RWPE2 (cell line): Measurements from ENCODE around the gene SCARB2.

Experiments
- ATAC-seq: fragments of 200-7000 bp; cut with Tn5 transposase; 3 replicates; pipeline ENCODE4 v1.9.1; 2021; ENCODE audit warnings: low read depth
- DNase-seq: peaks from one replicate; pipeline ENCODE4 v3.0.0-alpha.2; 2020; ENCODE audit warnings: low spot score
- H3K27ac ChIP-seq: fragments of 450-650 bp; 2 replicates; pipeline ENCODE4 v1.5.1; 2017; ENCODE audit warnings: mild to moderate bottlenecking; ENCODE audit not compliant: poor library complexity, severe bottlenecking
- H3K27me3 ChIP-seq: fragments of 250-450 bp; sonication (Bioruptor Pico); 2 replicates; pipeline ENCODE4 v1.5.1; 2021; ENCODE audit warnings: mild to moderate bottlenecking, moderate library complexity; ENCODE audit not compliant: insufficient read depth, poor library complexity, severe bottlenecking
- H3K36me3 ChIP-seq: fragments of 250-450 bp; sonication (Bioruptor Pico); 2 replicates; pipeline ENCODE4 v1.5.1; 2020; ENCODE audit warnings: low read depth, mild to moderate bottlenecking, moderate library complexity
- H3K4me1 ChIP-seq: fragments of 250-450 bp; sonication (Bioruptor Pico); 2 replicates; pipeline ENCODE4 v1.5.1; 2021; ENCODE audit warnings: mild to moderate bottlenecking, moderate library complexity; ENCODE audit not compliant: insufficient read depth, poor library complexity, severe bottlenecking
- H3K4me3 ChIP-seq: fragments of 250-450 bp; sonication (Bioruptor Pico); 2 replicates; pipeline ENCODE4 v1.5.1; 2021; ENCODE audit warnings: mild to moderate bottlenecking, moderate library complexity; ENCODE audit not compliant: severe bottlenecking
- H3K9me3 ChIP-seq: fragments of 250-450 bp; sonication (Bioruptor Pico); 2 replicates; pipeline ENCODE4 v1.5.1; 2021; ENCODE audit warnings: mild to moderate bottlenecking, moderate library complexity; ENCODE audit not compliant: severe bottlenecking
- TF ChIP-seq, protein P1 (sequence below): fragments of 450-650 bp; IDR thresholded peaks from one replicate; pipeline ENCODE4 v1.5.1; 2017; ENCODE audit warnings: mild to moderate bottlenecking, moderate library complexity; ENCODE audit not compliant: poor library complexity, severe bottlenecking

SCARB2 gene

DNA sequence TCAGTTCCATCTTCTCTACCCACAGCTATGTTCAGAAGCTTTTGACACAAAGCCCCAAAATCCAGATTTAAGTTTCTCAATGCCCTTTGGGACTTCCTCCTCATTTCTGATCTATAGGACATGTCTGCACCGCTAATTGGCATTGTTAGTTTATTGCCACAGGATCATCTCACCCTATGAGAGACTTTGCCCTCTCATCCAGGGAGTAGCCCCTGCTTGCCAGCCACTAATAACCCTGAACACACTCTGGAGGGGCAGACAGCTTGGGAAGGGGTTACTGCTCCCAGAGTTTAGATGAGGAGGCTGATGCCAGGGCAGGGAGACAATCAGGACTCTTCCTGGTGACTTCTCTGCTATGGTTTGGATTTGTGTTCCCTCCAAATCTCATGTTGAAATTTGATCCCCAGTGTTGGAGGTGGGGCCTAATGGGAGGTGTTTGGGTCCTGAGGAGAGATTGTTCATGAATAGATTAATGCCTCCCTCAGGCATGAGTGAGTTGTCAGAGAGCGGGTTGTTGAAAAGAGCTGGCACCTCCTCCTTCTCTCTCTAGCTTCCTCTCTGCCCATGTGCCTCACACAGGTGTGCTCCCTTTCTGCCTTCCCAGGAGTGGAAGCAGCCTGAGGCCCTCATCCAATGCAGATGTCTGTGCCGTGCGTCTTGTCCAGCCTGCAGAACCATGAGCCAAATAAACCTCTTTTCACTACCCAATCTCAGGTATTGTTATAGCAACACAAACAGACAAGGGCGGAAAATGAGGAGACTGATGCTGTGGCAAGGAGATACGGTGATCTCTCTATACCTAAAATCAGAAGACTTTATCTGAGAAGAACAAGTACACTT lies 3.6 kb upstream of the SCARB2 start:
- no peaks in the 10 kb centered on the region for H3K36me3 ChIP-seq
- peaks cover 28% of the 10 kb centered on the region for H3K4me1 ChIP-seq
- TF ChIP-seq, protein P1, sequence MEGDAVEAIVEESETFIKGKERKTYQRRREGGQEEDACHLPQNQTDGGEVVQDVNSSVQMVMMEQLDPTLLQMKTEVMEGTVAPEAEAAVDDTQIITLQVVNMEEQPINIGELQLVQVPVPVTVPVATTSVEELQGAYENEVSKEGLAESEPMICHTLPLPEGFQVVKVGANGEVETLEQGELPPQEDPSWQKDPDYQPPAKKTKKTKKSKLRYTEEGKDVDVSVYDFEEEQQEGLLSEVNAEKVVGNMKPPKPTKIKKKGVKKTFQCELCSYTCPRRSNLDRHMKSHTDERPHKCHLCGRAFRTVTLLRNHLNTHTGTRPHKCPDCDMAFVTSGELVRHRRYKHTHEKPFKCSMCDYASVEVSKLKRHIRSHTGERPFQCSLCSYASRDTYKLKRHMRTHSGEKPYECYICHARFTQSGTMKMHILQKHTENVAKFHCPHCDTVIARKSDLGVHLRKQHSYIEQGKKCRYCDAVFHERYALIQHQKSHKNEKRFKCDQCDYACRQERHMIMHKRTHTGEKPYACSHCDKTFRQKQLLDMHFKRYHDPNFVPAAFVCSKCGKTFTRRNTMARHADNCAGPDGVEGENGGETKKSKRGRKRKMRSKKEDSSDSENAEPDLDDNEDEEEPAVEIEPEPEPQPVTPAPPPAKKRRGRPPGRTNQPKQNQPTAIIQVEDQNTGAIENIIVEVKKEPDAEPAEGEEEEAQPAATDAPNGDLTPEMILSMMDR: no peak
- no peaks in the 10 kb centered on the region for H3K27me3 ChIP-seq
- DNase-seq (no peak), ATAC-seq (no peak)
- no peak overlapping the region for H3K4me3 ChIP-seq
- H3K9me3 ChIP-seq: no peaks in the 10 kb centered on the region
- H3K27ac ChIP-seq: no peak overlapping the region

DNA sequence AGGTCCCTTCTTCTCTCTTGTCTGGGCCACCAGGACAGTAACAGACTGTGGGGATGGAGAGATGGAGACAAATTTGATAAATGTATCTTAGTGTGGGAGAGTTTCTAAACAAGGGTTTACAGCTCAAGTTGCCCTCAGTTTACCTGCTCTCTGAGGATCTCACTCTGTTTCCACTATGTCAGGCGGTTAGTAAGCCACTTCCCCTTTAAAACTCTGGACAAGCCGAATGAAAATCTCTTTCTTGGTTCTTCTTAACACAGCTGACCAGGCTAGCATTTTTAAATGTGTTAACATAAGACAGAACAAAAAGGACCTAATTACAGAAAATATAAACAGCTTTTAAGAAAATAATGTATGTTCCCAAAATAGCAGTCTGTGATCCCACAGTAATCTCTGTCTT lies 2.9 kb upstream of the SCARB2 start:
- Histone ChIP-seq H3K27ac (no peak overlapping the region), H3K4me3 (no peak overlapping the region), H3K36me3 (no peaks in the 10 kb centered on the region), H3K27me3 (no peaks in the 10 kb centered on the region), H3K4me1 (peaks cover 32% of the 10 kb centered on the region), H3K9me3 (no peaks in the 10 kb centered on the region)
- TF ChIP-seq, protein P1: no peak
- DNase-seq (no peak), ATAC-seq (no peak)

DNA sequence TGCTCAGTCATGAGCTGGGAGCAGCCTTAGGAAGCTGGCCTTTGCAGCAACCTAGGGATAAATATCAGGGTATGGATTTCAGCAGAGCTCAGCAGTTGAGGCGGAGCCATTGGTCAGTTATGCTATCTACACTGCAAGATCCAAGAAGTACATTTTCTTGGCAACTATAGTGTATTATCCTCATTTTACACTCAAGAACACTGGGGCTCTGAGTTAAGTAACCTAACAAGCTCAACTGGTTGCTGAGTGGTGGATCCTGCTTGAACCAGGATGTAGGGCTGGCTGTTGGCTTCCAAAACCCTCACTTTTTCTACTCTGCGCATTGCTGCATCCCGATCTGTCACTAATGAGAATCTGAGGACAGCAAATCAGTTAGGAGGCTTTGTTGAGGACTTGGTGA lies 1.5 kb upstream of the SCARB2 start:
- DNase-seq: no peak
- ATAC-seq: no peak
- Histone ChIP-seq H3K27ac (no peak overlapping the region), H3K4me1 (peaks cover 38% of the 10 kb centered on the region), H3K27me3 (no peaks in the 10 kb centered on the region), H3K4me3 (no peak overlapping the region), H3K36me3 (no peaks in the 10 kb centered on the region; the same call in 1 of the 2 replicates), H3K9me3 (no peaks in the 10 kb centered on the region)
- TF ChIP-seq, protein P1: no peak

DNA sequence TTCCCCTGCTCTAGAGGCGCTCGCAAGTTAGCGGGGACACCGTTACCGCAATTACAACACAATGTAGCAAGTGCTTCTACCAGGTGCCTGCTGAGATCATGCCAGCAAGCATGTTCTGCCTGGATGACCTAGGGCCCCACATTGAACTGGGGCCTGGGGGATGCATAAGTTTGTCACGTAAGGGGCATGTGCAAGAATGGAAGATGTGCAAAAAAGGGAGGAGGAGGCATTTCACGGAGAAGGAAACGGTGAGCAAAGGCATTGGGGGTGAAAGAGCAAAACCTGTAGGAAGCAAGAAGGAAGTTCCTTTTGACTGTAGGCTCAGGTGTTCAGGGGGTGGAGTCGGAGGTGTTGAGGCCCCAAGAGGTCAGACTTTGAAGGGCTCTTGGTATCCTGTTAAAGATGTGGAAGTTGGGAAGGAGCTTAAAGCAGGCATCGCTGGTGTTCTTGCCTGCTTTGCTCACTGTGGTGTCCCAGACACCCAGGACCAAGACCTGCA lies 602 bp upstream of the SCARB2 start:
- H3K4me3 ChIP-seq: peak overlapping the region; percentile 59
- ATAC-seq (no peak), DNase-seq (no peak)
- no peaks in the 10 kb centered on the region for H3K9me3 ChIP-seq
- H3K36me3 ChIP-seq: no peaks in the 10 kb centered on the region; the same call in 1 of the 2 replicates
- H3K4me1 ChIP-seq: peaks cover 32% of the 10 kb centered on the region
- H3K27ac ChIP-seq: peak overlapping the region; percentile 65
- no peaks in the 10 kb centered on the region for H3K27me3 ChIP-seq
- TF ChIP-seq, protein P1: no peak

DNA sequence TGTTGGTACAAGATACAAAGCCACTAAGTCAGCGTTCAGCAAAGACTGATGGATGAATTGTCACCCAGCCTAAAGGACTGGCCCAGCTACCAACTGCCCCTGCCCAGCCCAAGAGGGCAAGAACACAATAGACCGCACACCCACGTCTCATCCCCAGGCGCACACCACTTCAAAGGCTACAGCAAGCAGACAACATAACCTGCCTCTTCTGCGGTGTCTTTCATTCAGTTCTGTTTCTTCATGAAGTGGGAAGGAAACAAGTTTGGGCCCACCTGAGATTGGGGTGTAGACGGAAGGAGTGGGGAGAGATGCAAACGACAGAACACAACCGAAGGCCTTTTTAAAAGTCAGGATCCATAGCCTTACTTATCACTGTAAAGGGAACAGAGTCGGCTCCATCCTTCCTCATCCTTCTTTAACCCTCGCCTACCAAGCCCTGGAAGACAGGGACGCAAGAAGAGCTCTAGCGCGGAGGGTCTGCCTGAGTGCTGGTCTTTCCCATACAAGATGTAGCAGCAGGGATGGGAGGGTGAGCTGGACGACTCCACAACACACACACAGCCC lies 691 bp downstream of the SCARB2 start:
- Histone ChIP-seq H3K4me3 (peak overlapping the region; percentile 59), H3K27me3 (no peaks in the 10 kb centered on the region), H3K27ac (peak overlapping the region; percentile 65), H3K4me1 (peaks cover 36% of the 10 kb centered on the region), H3K9me3 (no peaks in the 10 kb centered on the region), H3K36me3 (no peaks in the 10 kb centered on the region; the same call in 1 of the 2 replicates)
- TF ChIP-seq, protein P1: no peak
- ATAC-seq (peak; percentile 37), DNase-seq (no peak)
